Tibial artery (tissue), 4 donors: ENCODE data around the gene ZNF219.

Experiments used
- DNase-seq, 2 donors: peaks; one replicate each; pipeline ENCODE4 v3.0.0-alpha.2; 2019
- H3K27ac ChIP-seq, 2 donors: fragments of 200-600 bp; sonication (generic) in 1 of 2; 1 replicate in 1 of 2; 2 replicates in 1 of 2; pipeline ENCODE4 v1.5.1; 2018 to 2019; ENCODE audit warnings: mild to moderate bottlenecking in 1 of 2
- H3K27me3 ChIP-seq, 2 donors: fragments of 200-600 bp; sonication (generic) in 1 of 2; one replicate each; pipeline versions ENCODE4 v1.5.1 to v1.6.0; 2016 to 2019
- H3K36me3 ChIP-seq, 3 donors: fragments of 200-600 bp; sonication (generic) in 2 of 3; one replicate each; pipeline ENCODE4 v1.5.1; 2016 to 2019; ENCODE audit warnings: mild to moderate bottlenecking in 2 of 3
- H3K4me1 ChIP-seq, 4 donors: fragments of 200-600 bp; sonication (generic) in 2 of 4; 1 replicate in 3 of 4; 2 replicates in 1 of 4; pipeline ENCODE4 v1.5.1; 2016 to 2019
- H3K4me3 ChIP-seq, 2 donors: fragments of 200-600 bp; sonication (generic) in 1 of 2; 1 replicate in 1 of 2; 2 replicates in 1 of 2; pipeline ENCODE4 v1.5.1; 2018 to 2019; ENCODE audit warnings: mild to moderate bottlenecking in 2 of 2
- H3K9me3 ChIP-seq, 3 donors: fragments of 200-600 bp; sonication (generic) in 1 of 3; one replicate each; pipeline ENCODE4 v1.5.1; 2016 to 2019
- CTCF ChIP-seq, 2 experiments: fragments of 200-600 bp in 1 of 2; fragments of 450-650 bp in 1 of 2; IDR thresholded peaks; one replicate each; pipeline ENCODE4 v1.5.1; 2017 to 2019; ENCODE audit warnings: antibody characterized with exemption in 2 of 2, mild to moderate bottlenecking in 1 of 2, moderate library complexity in 1 of 2
- intact Hi-C: fragments of 100-400 bp; cut with DNase I; formaldehyde crosslinking; loops from one replicate; pipeline ENCODE4 v1.15.0; 2023; ENCODE audit warnings: low total_unique reads

The ZNF219 gene

GRCh38 chr14:21078287-21078686 lies 20.2 kb downstream of the ZNF219 start:
- DNase-seq, result no peak
- TF ChIP-seq CTCF (IDR thresholded peaks at IDR 0.05), result no peak
- no peaks in the 10 kb centered on the region for H3K9me3 ChIP-seq
- no peak overlapping the region for H3K27ac ChIP-seq
- no peaks in the 10 kb centered on the region for H3K27me3 ChIP-seq
- H3K36me3 ChIP-seq, result peaks cover 55 to 100% (median 89%) of the 10 kb centered on the region in 3 donors
- peaks cover 0 to 4% (median 0%) of the 10 kb centered on the region in 4 donors for H3K4me1 ChIP-seq
- intact Hi-C loops, result no loop called here
- H3K4me3 ChIP-seq, result no peak overlapping the region

GRCh38 chr14:21077672-21078071 lies 20.8 kb downstream of the ZNF219 start:
- TF ChIP-seq CTCF (IDR thresholded peaks at IDR 0.05), result no peak
- H3K27me3 ChIP-seq, result no peaks in the 10 kb centered on the region
- peaks cover 0 to 7% (median 2%) of the 10 kb centered on the region in 4 donors for H3K4me1 ChIP-seq
- no peak overlapping the region for H3K4me3 ChIP-seq
- no peaks in the 10 kb centered on the region for H3K9me3 ChIP-seq
- H3K27ac ChIP-seq, result no peak overlapping the region
- no peak for DNase-seq
- intact Hi-C loops, result no loop called here
- H3K36me3 ChIP-seq, result peaks cover 52 to 94% (median 85%) of the 10 kb centered on the region in 3 donors

- H3K27me3 ChIP-seq, result no peaks in the 10 kb centered on the region
- DNase-seq, result no peak
- no peaks in the 10 kb centered on the region for H3K9me3 ChIP-seq
- H3K4me1 ChIP-seq, result peaks cover 0 to 25% (median 11%) of the 10 kb centered on the region in 4 donors
- no peak overlapping the region for H3K27ac ChIP-seq
- no peak for TF ChIP-seq CTCF (IDR thresholded peaks at IDR 0.05)
- H3K36me3 ChIP-seq, result peaks cover 35 to 76% (median 67%) of the 10 kb centered on the region in 3 donors
- H3K4me3 ChIP-seq, result no peak overlapping the region
- intact Hi-C loops, result no loop called here
Measured at GRCh38 chr14:21075719-21076437, 22.6 kb downstream of the ZNF219 start.

- no peak overlapping the region for H3K4me3 ChIP-seq
- peaks cover 0 to 28% (median 14%) of the 10 kb centered on the region in 4 donors for H3K4me1 ChIP-seq
- no peaks in the 10 kb centered on the region for H3K9me3 ChIP-seq
- H3K27ac ChIP-seq, result no peak overlapping the region
- H3K27me3 ChIP-seq, result no peaks in the 10 kb centered on the region
- intact Hi-C loops, result no loop called here
- peaks cover 31 to 63% (median 55%) of the 10 kb centered on the region in 3 donors for H3K36me3 ChIP-seq
- no peak for DNase-seq
- TF ChIP-seq CTCF (IDR thresholded peaks at IDR 0.05), result no peak
Measured at GRCh38 chr14:21074398-21075272, 23.8 kb downstream of the ZNF219 start.

- Histone ChIP-seq H3K4me3 (no peak overlapping the region), H3K9me3 (no peaks in the 10 kb centered on the region), H3K27me3 (no peaks in the 10 kb centered on the region), H3K27ac (no peak overlapping the region), H3K4me1 (peaks cover 0 to 35% (median 21%) of the 10 kb centered on the region in 4 donors), H3K36me3 (peaks cover 24 to 56% (median 48%) of the 10 kb centered on the region in 3 donors)
- no peak for DNase-seq
- TF ChIP-seq CTCF (IDR thresholded peaks at IDR 0.05), result no peak
- intact Hi-C loops, result no loop called here
Measured at GRCh38 chr14:21073921-21074320, 24.5 kb downstream of the ZNF219 start.
